HCT116 (cell line): Measurements from ENCODE around the gene STRADA. TPM values are rescaled to one million over a fixed set of nuclear protein-coding genes. Genes with fewer than 3 reads are reported as not detected.
A peak's percentile ranks its signal among the peaks of the same experiment; 100 is the strongest.

Experiments
- ATAC-seq: fragments of 200-7000 bp; cut with Tn5 transposase; 2 replicates; pipeline ENCODE4 v1.9.1; 2020; ENCODE audit warnings: mild to moderate bottlenecking, moderate library complexity
- BruUV-seq: library from RNA; stranded (reverse); fragments of 400-500 nt; replicated peaks from 2 replicates; lab custom pipeline; 2021; lab: Mats Ljungman, UMichigan
- CTCF ChIA-PET: fragments of 300-600 bp; sonication (Branson Sonifier 250); formaldehyde crosslinking; loops from one replicate; lab custom pipeline; 2021; ENCODE audit warnings: antibody characterized with exemption; lab: Charles Lee
- POLR2A ChIA-PET: fragments of 300-600, 350-600 bp; sonication (Branson Sonifier 250); formaldehyde crosslinking; loops from one replicate; lab custom pipeline; 2021; ENCODE audit warnings: antibody characterized with exemption; lab: Charles Lee
- RAD21 ChIA-PET, 2 experiments: fragments of 300-600 bp; sonication (Branson Sonifier 250); formaldehyde crosslinking; loops; one replicate each; lab custom pipeline; 2023; ENCODE audit warnings: low total read pairs in 2 of 2; ENCODE audit not compliant: uncharacterized antibody in 2 of 2, unreplicated experiment in 2 of 2, low non-redundant PET in 1 of 2; lab: Charles Lee
- DNase-seq: peaks from one replicate; pipeline ENCODE4 v3.0.0-alpha.2; 2010; ENCODE audit warnings: low read depth, low spot score
- H2AFZ ChIP-seq: fragments of 200-600 bp; shearing (Covaris generic), sonication (generic); 2 replicates; pipeline ENCODE4 v1.6.1; 2017; ENCODE audit warnings: low read depth, mixed run types, mixed read lengths, antibody characterized with exemption, low read length; ENCODE audit not compliant: poor library complexity, severe bottlenecking
- H3K27ac ChIP-seq: 2 replicates; pipeline ENCODE4 v1.5.1; 2012; ENCODE audit warnings: low read depth, low read length
- H3K27me3 ChIP-seq: fragments of 200-600 bp; sonication (generic); 2 replicates; pipeline ENCODE4 v1.6.1; 2016; ENCODE audit warnings: mixed run types, low read length, mixed read lengths; ENCODE audit not compliant: insufficient read depth
- H3K36me3 ChIP-seq, 2 experiments: fragments of 200-500 bp in 1 of 2; fragments of 200-600 bp in 1 of 2; sonication (Bioruptor generic) in 1 of 2; sonication (generic) in 1 of 2; 2 replicates each; pipeline versions ENCODE4 v1.5.1 to v1.6.1; 2014 to 2016; ENCODE audit warnings: low read length in 2 of 2, inconsistent platforms in 1 of 2, mixed read lengths in 1 of 2, mixed run types in 1 of 2; ENCODE audit not compliant: insufficient read depth in 2 of 2, control insufficient read depth in 1 of 2
- H3K4me1 ChIP-seq, 2 experiments: fragments of 200-600 bp in 1 of 2; sonication (generic) in 1 of 2; 2 replicates each; pipeline versions ENCODE4 v1.5.1 to v1.6.1; 2012 to 2017; ENCODE audit warnings: low read length in 2 of 2, inconsistent platforms in 1 of 2, mild to moderate bottlenecking in 1 of 2, mixed read lengths in 1 of 2, mixed run types in 1 of 2, moderate library complexity in 1 of 2; ENCODE audit not compliant: insufficient read depth in 2 of 2, control insufficient read depth in 1 of 2
- H3K4me2 ChIP-seq: fragments of 200-600 bp; sonication (generic); 2 replicates; pipeline ENCODE4 v1.6.1; 2017; ENCODE audit warnings: mixed run types, low read length, mixed read lengths
- H3K4me3 ChIP-seq, 2 experiments: fragments of 200-600 bp in 1 of 2; sonication (generic) in 1 of 2; replicated peaks in 1 of 2; 2 replicates each; pipeline ENCODE4 v1.5.1; 2011 to 2016; ENCODE audit warnings: low read length in 2 of 2, control low read depth in 1 of 2, low read depth in 1 of 2, mild to moderate bottlenecking in 1 of 2, mixed read lengths in 1 of 2, mixed run types in 1 of 2
- H3K79me2 ChIP-seq: fragments of 200-600 bp; sonication (generic); 2 replicates; pipeline ENCODE4 v1.6.1; 2017; ENCODE audit warnings: mild to moderate bottlenecking, mixed run types, low read length, moderate library complexity, mixed read lengths; ENCODE audit not compliant: insufficient read depth
- H3K9ac ChIP-seq: fragments of 200-600 bp; sonication (generic); 2 replicates; pipeline ENCODE4 v1.6.1; 2016; ENCODE audit warnings: low read length, mixed read lengths
- H3K9me2 ChIP-seq: fragments of 200-600 bp; sonication (generic), shearing (Covaris generic); 2 replicates; pipeline ENCODE4 v1.6.1; 2017; ENCODE audit warnings: mixed run types, mild to moderate bottlenecking, moderate library complexity; ENCODE audit not compliant: insufficient read depth
- H3K9me3 ChIP-seq, 2 experiments: fragments of 200-500 bp in 1 of 2; fragments of 200-600 bp in 1 of 2; sonication (Bioruptor generic) in 1 of 2; sonication (generic) in 1 of 2; 2 replicates each; pipeline ENCODE4 v1.6.1; 2014 to 2017; ENCODE audit warnings: low read length in 2 of 2, mixed read lengths in 2 of 2, inconsistent platforms in 1 of 2, low read depth in 1 of 2, mild to moderate bottlenecking in 1 of 2, mixed run types in 1 of 2, moderate library complexity in 1 of 2; ENCODE audit not compliant: control insufficient read depth in 1 of 2, insufficient read depth in 1 of 2
- H4K20me1 ChIP-seq: fragments of 200-600 bp; sonication (generic), shearing (Covaris generic); 2 replicates; pipeline ENCODE4 v1.6.1; 2017; ENCODE audit warnings: mixed run types, mild to moderate bottlenecking, moderate library complexity; ENCODE audit not compliant: insufficient read depth
- EGR1 ChIP-seq: IDR thresholded peaks from 2 replicates; pipeline ENCODE4 v1.6.1; 2012; ENCODE audit warnings: low read depth
- JUND ChIP-seq: IDR thresholded peaks from 2 replicates; pipeline ENCODE4 v1.6.1; 2012
- SP1 ChIP-seq: IDR thresholded peaks from 2 replicates; pipeline ENCODE4 v1.6.1; 2012; ENCODE audit warnings: low read depth
- YY1 ChIP-seq: IDR thresholded peaks from 2 replicates; pipeline ENCODE4 v1.6.1; 2011; ENCODE audit warnings: low read length, low read depth, moderate library complexity, mild to moderate bottlenecking; ENCODE audit not compliant: insufficient replicate concordance; ENCODE audit errors: extremely low read depth
- ZNF274 ChIP-seq: fragments of 200-500 bp; sonication (Bioruptor generic); IDR thresholded peaks from 2 replicates; pipeline ENCODE4 v1.6.1; 2014; ENCODE audit warnings: mild to moderate bottlenecking, low read depth, low read length, inconsistent platforms
- intact Hi-C: fragments of 100-400 bp; cut with micrococcal nuclease; formaldehyde crosslinking; loops from 2 replicates; pipeline ENCODE4 v1.10.0; 2022
- total RNA-seq: library from RNA; stranded (reverse); gene quantifications from one replicate; pipeline ENCODE4 v1.2.1, GENCODE V29; 2021; ENCODE audit not compliant: unreplicated experiment
- TF ChIP-seq, protein P1 (sequence below), 3 experiments: fragments of 200-600 bp in 1 of 3; sonication (generic) in 1 of 3; IDR thresholded peaks in 2 of 3; conservative IDR thresholded peaks in 1 of 3; 2 replicates each; pipeline ENCODE4 v1.5.1; 2012 to 2017; ENCODE audit warnings: low read depth in 2 of 3, low read length in 2 of 3, antibody characterized with exemption in 1 of 3, borderline replicate concordance in 1 of 3, control low read depth in 1 of 3, mild to moderate bottlenecking in 1 of 3, mixed read lengths in 1 of 3, mixed run types in 1 of 3, moderate library complexity in 1 of 3; ENCODE audit not compliant: insufficient read depth in 1 of 3

STRADA gene
- total RNA-seq, 1 experiment from 2014 or later = 38.0 TPM

DNA sequence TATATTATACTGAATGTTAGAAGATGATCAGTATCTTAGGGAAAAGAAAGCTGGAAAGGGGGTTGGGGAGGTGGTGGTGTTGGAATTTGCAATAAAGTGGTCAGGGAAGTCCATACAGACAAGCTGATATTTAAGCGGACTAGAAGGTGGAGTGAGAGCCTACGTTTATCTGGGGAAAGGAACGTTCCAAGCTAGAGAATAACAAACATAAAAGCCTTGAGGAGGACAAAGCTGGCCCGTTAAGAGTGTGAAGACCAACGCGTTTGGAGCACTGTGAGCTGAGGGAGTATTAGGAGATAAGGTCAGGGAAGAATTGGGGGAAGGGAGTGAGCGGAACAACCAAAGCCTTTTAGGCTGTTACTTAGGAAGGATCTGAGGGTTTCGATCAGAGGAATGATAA is 33.8 kb upstream of the STRADA start:
- intact Hi-C loops = no loop called here
- POLR2A ChIA-PET = interaction anchor here (0.6 kb wide), 1 partner anchor 68 kb away, joined by 4 read pairs; no protein-coding TSS in a partner anchor
- peak overlapping the region; percentile 84 for H3K4me2 ChIP-seq
- ATAC-seq = no peak
- H3K9me2 ChIP-seq = no peaks in the 10 kb centered on the region
- H4K20me1 ChIP-seq = peaks cover 18% of the 10 kb centered on the region; the same call in 1 of the 2 replicates
- H3K36me3 ChIP-seq = peaks cover 10 to 33% of the 10 kb centered on the region in 2 experiments; a peak in 3 of 4 replicates
- H3K4me1 ChIP-seq = peaks cover 24 to 47% of the 10 kb centered on the region in 2 experiments
- BruUV-seq = no TSS peak
- H3K9me3 ChIP-seq = no peaks in the 10 kb centered on the region
- peak overlapping the region; percentile 94 for H3K9ac ChIP-seq
- TF ChIP-seq, protein P1, sequence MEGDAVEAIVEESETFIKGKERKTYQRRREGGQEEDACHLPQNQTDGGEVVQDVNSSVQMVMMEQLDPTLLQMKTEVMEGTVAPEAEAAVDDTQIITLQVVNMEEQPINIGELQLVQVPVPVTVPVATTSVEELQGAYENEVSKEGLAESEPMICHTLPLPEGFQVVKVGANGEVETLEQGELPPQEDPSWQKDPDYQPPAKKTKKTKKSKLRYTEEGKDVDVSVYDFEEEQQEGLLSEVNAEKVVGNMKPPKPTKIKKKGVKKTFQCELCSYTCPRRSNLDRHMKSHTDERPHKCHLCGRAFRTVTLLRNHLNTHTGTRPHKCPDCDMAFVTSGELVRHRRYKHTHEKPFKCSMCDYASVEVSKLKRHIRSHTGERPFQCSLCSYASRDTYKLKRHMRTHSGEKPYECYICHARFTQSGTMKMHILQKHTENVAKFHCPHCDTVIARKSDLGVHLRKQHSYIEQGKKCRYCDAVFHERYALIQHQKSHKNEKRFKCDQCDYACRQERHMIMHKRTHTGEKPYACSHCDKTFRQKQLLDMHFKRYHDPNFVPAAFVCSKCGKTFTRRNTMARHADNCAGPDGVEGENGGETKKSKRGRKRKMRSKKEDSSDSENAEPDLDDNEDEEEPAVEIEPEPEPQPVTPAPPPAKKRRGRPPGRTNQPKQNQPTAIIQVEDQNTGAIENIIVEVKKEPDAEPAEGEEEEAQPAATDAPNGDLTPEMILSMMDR (IDR thresholded peaks at IDR 0.05 in 2 of 3, conservative IDR thresholded peaks at IDR 0.05 in 1 of 3; ENCODE audit: borderline replicate concordance in 1 of 3, insufficient read depth in 1 of 3, low read depth in 2 of 3, low read length in 2 of 3) = no peak
- no peak for TF ChIP-seq SP1
- 0 out of 2 replicates have a peak, but pooled peaks have one; percentile 5 for TF ChIP-seq JUND
- no peak for TF ChIP-seq ZNF274
- H3K27ac ChIP-seq = no peak overlapping the region
- peaks cover 94% of the 10 kb centered on the region for H3K79me2 ChIP-seq
- peak overlapping the region; percentile 81 to 83 for H3K4me3 ChIP-seq
- no peaks in the 10 kb centered on the region for H3K27me3 ChIP-seq
- H2AFZ ChIP-seq = no peak overlapping the region
- CTCF ChIA-PET = no interaction called here
- no peak for DNase-seq
- RAD21 ChIA-PET = no interaction called here

GRCh38 chr17:63774969-63775265 is 33.3 kb upstream of the STRADA start:
- H3K27ac ChIP-seq = peak overlapping the region; percentile 91
- H4K20me1 ChIP-seq = peaks cover 16% of the 10 kb centered on the region; the same call in 1 of the 2 replicates
- CTCF ChIA-PET = no interaction called here
- DNase-seq = no peak
- no peaks in the 10 kb centered on the region for H3K27me3 ChIP-seq
- H2AFZ ChIP-seq = no peak overlapping the region
- H3K4me3 ChIP-seq = peak overlapping the region; percentile 81 to 83
- H3K9me2 ChIP-seq = no peaks in the 10 kb centered on the region
- H3K9me3 ChIP-seq = no peaks in the 10 kb centered on the region
- intact Hi-C loops = no loop called here
- TF ChIP-seq SP1 (0 out of 2 replicates have a peak, but pooled peaks have one; percentile 22), EGR1 (0 out of 2 replicates have a peak, but pooled peaks have one; percentile 4), YY1 (no peak)
- TF ChIP-seq, all 23 proteins: peak for 2
- ATAC-seq = no peak
- TSS peak; percentile 42 for BruUV-seq
- H3K4me1 ChIP-seq = peaks cover 21 to 44% of the 10 kb centered on the region in 2 experiments
- H3K4me2 ChIP-seq = peak overlapping the region; percentile 84
- RAD21 ChIA-PET = no interaction called here
- H3K36me3 ChIP-seq = peaks cover 12 to 33% of the 10 kb centered on the region in 2 experiments; a peak in 3 of 4 replicates
- POLR2A ChIA-PET = interaction anchor here (2.3 kb wide), 1 partner anchor 9 kb away, joined by 42 read pairs; no protein-coding TSS in a partner anchor
- peak overlapping the region; percentile 94 for H3K9ac ChIP-seq
- peaks cover 94% of the 10 kb centered on the region for H3K79me2 ChIP-seq
